Activated CD4-positive, CD25-positive, alpha-beta regulatory T cell treated with anti-CD3 and anti-CD28 coated beads, Interleukin-2, amount 50 U/mL, for 16 hours (primary cell): ENCODE results near the gene PRDM16.

ENCODE experiments used
- DNase-seq: peaks from one replicate; pipeline ENCODE4 v3.0.0-alpha.2; 2020; ENCODE audit warnings: low read depth, low spot score

The PRDM16 gene

DNA sequence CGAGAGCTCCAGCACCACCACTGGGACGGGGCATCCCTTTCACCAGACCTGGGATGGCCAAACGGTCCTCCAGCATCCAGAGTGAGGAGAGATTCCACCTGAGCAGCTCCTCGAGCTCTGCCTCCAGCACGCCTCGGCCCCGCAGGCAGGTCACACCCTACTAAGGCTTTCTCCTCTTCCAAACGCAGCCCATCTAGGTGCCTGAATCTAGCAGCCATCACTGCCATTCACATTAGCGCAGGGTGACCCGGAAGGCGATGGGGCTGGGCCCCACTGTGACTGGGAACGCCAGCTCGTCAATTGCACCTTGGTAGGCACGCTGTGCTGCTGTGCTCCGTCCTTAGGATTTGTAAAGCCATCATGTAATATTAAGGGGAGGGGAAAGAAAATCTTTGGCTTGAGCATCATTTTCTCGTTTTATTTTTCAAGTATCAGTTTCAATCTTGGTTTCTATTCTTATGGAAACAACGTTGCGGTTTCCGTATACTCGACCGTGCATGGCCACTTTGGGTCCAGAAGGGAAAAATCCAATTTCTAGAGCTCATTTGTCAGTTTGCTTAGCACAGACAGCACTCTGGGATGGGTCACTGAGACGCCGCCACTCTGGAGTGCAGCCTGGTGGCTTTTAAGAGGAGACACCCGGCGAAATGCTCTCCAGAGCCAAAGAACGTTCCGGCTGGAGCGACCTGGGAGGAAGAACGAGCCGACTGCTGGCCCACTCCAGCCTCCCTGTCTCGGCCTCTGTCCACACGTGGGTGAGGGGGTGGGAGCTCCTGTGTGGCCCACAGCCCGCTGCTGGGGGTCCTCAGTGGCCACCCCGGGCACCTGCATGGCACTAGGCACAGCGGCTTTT lies 173.6 kb downstream of the PRDM16 start:
- no peak for DNase-seq

DNA sequence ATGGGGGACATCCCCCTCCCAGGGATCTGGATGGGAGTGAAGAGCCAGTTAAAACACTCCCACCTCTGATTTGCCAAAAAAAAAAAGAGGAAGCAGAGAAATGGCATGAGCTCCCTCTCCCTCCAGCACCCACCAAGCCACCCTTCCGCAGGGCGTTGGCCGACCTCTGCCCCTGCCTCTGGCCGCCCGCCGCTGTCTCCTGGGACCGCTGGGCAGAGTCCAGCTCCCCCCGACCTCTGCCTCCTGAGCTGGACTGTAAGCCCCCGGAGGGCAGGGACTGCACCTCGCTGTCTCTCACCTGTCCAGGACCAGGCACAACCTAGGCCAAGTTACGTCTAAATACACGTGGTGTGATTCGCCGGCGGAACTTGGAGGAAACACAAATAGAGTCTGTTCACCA lies 174.3 kb downstream of the PRDM16 start:
- no peak for DNase-seq

DNA sequence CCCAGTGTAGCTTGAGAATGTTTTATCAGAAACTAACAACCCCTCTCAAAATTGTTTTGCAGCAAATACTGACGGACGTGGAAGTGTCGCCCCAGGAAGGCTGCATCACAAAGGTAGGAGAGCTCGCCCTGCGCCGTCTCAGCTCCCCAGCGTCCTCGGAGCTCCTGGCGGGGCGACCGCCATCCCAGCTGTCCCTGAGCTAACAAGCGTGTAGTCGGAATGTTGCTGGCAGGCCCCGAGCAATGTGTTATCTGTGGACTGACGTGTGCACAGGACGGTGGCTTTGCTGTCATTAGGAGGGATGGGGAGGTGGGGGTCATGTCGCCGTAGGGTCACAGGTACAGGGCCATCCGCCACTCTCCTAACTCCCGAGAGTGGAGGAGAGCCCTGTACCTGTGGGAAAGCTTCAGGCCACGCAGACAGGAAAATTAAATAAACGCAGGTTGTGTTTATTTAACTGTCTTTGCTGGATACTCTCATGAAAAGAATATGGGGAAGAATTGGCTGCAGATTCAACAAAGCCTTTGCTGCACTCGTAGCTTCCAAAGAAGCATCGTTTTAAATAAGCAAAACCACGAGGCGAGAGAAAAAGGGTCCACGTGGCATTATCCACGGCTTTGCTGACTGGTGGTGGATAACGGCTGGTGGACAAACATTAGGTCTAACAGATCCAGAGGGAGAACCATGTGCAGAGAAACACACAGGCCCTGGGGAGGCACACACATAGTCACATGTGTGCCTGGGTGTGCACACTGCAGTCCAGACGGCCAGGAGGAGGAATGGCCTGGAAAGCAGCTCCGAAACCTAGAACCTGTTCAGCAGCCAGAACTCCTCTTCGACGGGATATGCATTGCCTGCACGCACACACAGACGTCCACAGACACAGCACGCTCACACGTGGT lies 175.3 kb downstream of the PRDM16 start:
- DNase-seq: no peak

DNA sequence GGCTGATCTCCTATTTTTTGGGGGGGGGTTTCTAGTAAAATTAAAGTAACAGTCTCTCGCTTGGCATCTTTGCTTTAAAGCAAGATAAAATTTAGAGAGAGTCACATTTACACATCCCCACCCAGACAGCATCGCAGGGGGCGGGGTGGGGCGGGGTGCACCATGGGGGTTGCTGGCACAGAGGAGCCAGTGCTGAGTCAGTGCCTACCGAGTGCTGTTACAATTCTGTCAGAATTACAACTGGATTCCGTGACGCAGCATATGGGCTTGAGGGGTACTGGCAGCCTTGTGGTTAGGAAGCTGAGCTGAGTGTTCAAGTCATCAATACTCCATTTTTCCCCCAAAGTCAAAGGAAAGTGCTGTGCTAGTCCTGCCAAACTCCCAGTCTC lies 175.9 kb downstream of the PRDM16 start:
- no peak for DNase-seq

DNA sequence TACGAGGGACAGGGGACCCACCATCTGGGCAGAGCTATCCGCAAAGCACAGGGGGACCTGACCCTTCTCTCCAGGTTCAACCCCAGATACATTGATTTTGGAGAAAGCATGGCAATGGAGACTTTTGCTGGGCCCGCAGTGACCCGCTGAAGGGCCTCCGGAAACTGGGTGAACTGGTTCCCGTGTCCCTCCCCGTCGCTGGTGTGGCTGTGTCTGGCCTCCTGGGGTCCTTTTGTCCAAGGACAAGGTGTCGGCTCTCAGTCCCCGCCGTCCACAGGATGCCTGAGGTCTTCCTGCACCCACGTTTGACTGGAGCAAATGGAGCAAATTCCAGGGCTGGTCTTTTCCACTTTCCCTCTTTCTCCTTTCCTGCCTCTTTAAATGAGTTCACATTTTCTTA lies 176.3 kb downstream of the PRDM16 start:
- DNase-seq: no peak

DNA sequence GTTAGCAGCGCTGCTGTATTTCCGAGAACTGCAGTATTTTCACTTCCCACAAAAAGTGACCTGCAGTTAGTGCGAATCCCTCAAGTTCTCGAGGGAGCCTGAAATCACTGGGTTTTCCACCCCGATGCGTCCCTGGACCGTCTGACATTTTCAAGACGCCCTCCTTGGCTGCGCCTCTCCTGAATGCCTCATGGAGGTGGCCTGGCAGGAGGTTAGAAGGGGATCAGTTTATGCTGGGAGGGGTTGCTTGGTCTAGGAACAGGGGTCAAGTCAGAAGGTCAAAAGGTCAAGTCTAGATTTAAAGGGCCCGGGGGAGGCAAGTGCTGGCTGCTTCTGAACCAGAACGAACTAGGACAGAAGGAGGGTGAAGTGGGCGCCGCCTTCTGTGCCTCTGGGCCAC lies 176.8 kb downstream of the PRDM16 start:
- no peak for DNase-seq

DNA sequence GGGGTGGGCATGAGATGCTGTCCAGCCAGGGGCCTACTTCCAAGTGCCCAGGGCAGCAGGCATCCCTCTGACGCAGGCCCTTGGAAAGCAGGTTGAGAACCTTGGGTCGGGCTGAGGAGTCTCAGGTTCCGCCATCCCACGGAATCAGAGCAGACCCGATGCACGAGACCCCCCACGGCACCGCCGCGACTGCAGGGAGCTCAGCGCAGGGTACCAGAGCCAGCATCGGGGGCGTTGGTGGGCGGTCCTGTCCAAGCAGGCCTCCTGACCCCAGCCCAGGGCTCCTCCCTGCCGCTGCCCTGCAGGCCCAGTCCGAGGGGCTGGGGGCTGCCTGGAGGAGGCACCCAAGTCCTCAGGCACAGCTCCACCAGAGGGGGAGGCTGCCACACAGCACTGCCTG lies 177.2 kb downstream of the PRDM16 start:
- no peak for DNase-seq

DNA sequence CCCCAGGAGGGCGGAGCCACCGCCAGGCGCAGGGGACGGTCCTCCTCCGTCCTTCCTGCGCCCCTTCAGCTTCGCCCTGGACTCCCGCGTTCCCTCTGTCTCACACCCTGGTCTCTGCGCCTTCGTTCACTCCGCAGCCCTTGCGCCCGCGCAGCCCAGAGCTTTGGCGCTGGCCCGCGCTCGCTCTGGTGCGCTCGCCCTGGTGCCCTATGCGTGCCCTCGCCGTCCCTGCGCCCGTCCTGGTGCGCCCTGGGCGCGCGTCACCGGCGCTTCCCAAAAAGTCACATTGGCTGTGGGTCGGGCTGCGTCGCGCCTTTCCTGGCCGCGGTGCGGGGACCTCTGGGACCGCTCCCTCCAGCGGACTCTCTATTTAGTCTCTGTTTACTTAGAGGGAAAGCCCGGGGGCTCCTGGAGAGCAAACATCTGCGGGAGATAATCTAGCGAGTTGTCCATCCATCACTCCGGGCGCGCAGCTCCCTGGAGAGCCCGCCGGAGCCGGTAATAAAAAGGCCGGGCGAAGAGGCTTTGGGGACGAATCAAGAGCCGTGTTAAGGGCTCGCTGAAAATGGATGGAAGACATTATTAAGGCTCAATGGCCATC lies 178.6 kb downstream of the PRDM16 start:
- no peak for DNase-seq

DNA sequence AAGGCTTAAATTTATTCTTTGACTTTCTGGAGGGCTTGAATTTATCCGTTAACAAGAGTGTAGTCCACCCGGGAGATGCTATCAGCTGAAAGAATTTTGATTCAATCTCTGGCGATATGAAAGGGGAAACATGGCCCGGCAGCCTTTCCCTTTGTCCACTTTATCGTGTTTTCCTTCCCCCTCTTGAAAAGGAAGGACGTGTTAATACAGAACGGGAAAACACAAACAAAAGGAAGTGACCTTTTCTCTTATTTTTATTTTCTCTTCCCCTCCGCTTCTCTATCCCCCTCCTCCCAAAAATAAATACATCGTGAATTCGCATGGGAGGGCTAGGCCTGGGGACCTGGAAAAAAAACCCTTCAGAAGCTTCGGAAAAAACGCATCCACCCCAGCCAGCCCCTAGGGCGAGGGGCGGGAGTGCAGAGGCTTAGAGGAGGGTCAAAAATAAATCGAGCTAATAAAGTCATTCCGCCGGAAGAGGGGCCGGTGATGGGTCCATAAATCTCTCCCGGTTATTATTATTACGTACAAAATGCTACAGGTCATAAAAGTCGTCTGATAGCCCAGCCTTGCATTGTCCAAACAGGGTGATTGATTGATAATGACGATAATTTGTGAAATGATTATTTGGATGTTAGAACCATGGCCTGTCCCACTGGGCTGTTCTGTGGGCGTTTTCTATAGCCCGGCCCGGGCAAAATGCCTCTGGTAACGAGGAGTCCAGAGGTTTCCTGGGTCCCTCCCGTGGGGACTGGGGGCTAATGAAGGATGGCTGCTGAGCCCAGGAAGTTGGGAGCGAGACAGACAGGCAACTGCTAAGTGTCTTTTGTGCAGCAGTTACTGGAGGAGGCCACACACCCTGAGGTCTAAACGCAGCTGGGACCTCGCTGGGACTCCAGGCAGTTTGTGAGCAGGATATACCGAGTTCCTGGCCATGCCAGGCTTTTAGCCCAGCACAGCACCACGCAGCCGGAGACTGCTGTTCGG lies 179.4 kb downstream of the PRDM16 start:
- DNase-seq: no peak

DNA sequence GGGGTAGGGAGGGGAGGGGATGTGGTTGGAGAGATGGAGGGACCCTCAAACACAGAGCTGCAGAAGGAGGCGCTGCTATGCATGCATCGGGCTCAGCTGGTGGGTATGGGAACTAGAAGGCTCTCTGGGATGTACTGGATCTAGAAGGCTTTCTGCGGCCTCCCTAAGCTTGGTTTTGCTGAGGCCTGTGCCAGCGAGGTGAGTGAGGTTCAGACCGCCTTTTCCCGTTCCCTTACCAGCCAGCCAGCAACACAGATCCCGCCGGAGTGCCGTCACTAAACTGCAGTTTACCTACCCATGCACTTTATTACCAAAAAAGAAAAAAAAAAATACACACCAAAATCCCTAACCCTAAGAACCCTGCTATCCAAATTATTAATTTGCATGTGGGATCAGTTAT lies 180.2 kb downstream of the PRDM16 start:
- no peak for DNase-seq

DNA sequence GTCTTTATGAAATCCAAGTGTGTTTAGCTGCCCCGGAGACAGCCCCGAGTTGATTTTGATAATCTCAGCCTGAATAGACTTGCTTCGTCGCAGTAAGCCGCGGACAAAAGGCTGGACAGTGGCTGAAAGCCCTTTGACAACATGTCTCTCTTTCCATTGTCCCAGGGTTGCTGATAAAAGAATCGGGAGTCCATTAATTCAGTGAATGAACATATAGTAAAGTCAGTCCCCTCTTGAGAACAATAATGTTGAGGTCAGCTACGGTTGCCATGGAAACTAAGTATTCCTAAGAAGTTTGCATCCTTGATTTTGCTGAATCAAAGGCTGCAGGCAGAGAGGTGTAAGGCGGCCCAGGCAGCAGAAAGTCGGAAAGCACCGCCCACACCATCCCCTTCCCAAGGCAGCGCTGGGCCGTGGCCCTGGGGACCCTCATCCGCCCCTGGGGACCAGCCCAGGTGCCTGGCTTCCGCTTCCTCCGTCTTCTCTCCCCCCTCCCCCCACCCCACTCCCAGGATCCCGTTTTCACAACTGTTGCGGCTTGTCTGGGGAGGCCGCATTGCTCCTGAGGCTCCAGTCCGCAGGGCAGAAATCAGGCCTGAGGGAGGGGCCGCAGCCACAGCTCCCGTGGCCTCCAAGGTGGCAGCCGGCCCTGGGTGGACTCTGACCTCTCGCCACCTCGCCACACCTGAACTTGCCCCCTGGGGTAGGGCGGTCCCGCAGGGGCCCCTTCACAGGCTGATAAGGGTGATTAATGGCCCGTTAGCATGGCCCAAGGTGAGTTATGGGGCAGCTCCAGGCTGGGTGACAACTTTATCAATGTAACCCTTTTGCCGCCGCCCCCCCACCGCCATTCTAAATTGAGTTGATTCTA lies 180.9 kb downstream of the PRDM16 start:
- no peak for DNase-seq

DNA sequence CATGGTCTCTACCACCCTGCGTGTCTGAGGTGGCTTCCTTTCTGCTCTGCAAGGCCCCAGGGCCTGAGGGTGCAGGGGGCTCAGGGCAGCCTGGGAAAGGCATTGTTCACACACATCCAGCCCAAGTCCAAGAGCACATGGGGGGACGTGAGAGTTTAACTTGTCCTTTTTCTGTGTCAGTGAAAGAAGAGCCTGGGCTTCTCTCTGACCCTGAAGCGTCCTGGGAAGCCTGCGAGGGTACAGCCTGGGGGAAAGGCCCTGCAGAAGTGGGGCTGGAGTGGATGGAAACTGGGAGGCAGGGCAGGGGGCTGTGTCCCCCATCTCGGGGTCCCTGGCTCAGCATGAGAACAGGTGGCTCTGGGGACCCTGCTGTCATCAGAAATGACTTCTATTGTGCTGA lies 181.6 kb downstream of the PRDM16 start:
- DNase-seq: no peak

DNA sequence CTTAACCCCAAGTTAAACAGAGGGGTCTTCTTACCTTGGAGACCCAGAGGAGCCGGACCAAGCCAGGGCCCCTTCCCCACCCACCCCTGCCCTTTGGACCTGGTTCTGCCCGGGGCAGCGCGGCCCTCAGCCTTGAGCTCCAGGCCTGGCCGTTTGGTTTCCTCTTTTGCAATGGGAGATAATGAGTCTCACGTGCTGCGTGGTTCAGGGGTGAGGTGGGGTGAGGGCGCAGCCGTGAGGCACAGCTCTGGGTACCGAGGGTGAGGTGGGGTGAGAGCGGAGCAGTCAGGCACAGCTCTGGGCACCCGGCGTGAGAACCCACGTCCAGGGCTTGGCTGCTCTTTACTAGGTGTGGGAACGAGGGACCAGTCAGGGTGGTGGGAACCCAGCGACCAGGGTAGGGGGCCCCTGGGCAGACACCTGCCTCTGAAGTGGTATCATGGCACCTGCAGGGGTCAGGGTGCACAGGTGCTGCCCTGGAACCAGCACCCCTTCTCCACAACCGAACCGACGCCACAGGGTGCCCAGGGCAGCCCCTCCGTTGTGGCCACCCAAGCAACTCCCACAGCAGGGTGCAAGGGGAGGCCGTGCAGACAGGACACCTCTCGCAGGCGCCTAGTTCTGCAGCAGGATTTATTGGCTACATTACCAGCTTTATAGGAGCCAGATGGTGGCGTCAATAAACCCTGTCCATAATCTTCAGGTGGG lies 182.2 kb downstream of the PRDM16 start:
- no peak for DNase-seq

DNA sequence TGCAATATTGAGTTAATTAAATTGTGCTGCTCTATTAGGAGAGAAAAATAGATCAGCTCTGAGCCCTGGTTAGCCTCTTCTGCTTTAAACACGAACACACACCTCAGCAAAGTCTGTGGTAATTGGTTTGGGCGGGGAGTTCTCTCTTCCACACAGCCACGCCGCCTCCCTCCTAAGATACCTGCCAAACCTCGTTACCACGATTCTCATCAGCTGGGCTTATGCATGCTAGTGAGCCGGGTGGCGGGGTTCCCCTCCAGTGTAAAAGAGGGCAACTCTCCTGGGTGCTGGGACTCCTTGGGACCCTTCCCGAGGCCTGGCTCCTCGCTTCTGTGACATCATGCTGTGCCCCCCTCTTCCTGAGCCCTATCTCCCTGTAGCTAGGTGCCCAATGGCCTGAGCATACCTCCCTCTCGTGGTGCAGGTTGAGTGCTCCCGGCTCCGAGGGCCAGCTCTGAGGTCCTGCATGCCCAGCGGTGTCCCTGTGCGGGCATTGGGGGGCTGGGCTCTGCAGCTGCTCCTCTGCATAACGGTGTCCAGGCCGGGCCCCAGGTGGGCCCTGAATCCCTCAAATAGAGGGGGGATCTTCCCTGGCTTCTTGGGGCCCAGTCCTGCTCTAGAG lies 182.9 kb downstream of the PRDM16 start:
- DNase-seq: no peak

DNA sequence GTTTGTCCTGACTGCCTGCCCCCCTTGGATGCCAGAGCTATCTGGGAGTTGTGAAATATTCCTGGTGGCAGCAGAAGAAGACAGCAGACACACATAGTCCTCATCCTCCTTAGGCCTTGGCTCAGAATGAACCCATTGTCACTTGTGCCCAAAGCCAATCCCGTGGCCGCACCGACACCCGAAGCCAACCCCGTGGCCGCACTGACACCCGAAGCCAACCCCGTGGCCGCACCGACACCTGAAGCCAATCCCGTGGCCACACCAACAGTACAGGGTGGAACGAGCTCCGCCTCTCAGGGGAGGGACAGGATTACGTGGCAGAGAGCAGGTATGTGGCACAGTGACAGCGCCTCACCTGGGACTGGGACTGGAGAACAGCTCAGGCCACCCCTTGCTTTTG lies 186.7 kb downstream of the PRDM16 start:
- DNase-seq: no peak

DNA sequence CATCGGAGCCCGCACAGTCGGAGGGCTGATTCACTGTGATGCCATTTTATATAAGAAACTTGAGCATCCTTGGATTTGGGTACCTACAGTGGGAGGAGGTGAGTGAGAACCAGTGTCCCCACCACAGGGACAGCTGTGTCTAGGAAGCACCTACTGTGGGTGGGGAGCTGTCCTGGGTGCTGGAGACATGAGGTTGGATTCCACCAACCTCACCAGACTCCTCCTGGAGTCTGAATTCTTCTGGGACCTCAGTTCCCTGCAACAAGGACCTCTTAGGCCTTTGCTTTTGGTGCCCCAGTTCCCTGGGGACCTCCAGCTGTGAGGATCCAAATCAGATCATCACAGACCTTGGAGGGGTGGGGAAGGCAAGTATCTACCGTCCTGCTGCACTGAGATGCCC lies 188.8 kb downstream of the PRDM16 start:
- DNase-seq: no peak

DNA sequence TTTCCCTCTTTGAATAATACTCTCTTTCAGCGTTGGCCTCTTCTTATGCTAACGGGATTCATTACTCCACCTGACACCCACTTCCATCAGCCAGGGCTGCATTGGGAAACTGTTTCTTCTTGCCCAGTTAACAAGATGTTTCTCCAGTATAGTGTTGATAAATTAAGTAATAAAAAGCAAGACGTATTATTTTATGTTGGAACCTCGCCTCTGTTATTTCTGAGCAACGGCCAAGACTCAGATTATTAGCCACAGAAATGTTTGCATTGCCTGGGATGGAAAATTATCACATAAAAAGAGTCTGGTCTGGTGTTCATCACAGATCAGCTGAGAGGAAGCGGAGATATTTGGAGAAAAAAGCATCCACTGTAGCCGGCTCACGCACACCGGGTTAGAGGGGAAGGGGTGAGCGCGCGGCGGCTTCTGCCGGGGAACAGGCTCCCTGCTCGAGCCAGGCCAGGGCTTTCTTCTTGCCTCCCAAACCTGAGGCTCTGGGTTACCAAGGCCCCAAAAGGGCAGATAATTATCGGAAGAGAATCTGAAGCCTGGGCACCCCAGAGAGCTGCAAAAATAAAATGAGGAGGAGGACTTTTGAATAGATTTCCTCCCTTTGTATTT lies 189.5 kb downstream of the PRDM16 start:
- DNase-seq: no peak

DNA sequence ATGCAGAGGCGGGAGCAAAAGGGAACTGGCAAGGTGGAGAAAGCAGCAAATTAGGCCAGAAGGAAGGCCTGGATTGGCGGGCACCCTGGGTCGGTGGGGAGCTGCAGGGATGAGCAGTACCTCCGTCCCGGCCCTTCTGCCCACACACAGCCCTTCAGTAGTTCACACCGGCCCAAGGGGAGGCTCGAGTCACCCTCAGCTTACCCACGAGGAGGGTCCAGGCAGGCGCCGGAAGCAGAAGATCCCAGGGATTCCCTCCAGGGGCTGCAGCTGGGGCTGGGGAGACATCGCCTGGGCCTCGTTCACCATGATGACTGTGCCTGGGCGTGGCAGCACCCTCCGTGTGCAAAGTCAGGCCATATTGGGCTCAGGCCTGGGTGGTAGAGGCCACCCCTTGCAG lies 190.0 kb downstream of the PRDM16 start:
- no peak for DNase-seq
